Renal cortex interstitium (tissue), 11 donors: ENCODE data around the gene AKR1E2. TPM values are rescaled to one million over a fixed set of nuclear protein-coding genes. Genes with fewer than 3 reads are reported as not detected.

ENCODE experiments used
- DNase-seq, 11 donors: peaks; one replicate each; pipeline ENCODE4 v3.0.0-alpha.2; 2013; ENCODE audit warnings: low read depth in 9 of 11, low spot score in 4 of 11; ENCODE audit errors: extremely low read depth in 1 of 11
- polyA plus RNA-seq, 3 donors: library from polyadenylated mRNA; unstranded; fragments of 120-200 nt; gene quantifications; one replicate each; pipeline ENCODE4 v1.2.1, GENCODE V29; 2013; ENCODE audit not compliant: insufficient read length in 3 of 3

The AKR1E2 gene
- polyA plus RNA-seq, 3 donors: 5.3 to 8.5 (median 6.5) TPM

DNA sequence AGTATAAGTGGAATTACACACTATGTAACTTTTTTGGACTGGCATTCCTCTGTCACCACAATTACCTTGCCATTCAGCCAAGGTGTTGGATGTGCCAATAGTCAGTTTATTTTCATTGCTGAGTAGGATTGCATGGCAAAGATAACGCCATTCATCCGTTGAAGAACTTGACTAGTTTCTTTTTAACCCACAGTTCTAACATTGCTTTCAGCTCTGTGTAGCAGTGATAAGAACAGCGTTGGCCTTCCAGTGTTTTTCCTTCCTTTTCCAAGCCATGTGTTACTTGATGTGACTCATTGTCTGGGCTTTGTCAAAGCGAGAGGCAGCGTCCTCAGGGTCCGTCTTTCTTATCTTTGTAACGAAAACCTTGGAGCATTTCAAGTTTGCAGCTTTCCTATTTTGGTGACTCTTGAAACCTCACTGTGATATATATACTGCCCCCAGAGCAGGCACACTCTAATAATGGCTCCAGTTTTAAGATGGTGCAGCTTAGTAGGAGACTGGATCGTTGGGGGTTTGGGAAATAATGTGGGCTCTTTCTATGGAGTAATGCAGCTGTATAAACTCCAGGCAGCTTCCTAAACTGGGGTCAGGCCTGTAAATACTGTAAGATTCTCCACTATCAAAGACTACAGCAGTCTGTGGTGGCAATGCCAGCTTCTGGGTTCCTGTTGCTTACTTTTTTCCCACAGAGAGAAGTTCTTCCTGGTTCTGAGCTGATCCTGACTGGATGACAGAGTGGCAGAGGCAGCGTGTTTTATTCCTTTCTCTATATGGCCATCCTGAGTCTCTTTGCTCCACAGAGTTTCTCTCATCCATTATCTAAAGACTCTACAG lies 41.7 kb downstream of the AKR1E2 start:
- DNase-seq: no peak

DNA sequence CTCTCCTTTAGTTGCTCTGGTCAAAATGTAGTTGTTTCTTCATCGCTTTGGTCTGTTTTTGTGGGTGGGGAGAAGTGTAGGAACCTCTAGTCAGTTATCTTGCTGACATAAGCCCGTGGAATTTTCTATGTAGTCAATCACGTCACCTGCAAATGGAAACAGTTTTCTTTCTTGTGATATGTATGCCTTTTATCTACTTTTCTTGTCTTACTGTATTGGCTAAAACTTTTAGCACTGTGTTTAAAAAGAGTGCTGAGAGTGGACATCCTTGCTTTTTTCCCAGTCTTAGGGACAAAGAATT lies 42.3 kb downstream of the AKR1E2 start:
- no peak for DNase-seq

GRCh38 chr10:4882704-4883078 lies 56.7 kb downstream of the AKR1E2 start:
- DNase-seq: no peak

- no peak for DNase-seq
Observed at GRCh38 chr10:4883079-4883739, 57.2 kb downstream of the AKR1E2 start.

DNA sequence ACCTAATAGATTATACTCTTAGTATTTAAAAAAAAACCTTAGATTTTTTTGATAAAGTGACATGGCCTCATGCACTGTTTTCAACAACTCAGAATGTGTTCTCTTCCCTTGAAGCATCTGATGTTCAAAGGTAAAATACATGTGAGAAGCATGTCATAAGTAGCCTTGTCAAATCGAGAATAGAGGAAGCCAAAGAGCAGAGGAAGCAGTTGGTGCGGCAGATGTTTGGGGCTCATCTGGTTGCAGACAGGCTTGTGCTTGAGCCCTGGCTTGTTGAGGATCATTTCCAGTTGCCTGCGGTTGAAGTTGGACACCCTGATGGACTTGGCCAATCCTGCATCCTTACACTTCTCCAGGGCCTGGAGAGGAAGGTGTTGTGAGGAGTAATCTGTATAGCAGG lies 59.2 kb downstream of the AKR1E2 start:
- no peak for DNase-seq

DNA sequence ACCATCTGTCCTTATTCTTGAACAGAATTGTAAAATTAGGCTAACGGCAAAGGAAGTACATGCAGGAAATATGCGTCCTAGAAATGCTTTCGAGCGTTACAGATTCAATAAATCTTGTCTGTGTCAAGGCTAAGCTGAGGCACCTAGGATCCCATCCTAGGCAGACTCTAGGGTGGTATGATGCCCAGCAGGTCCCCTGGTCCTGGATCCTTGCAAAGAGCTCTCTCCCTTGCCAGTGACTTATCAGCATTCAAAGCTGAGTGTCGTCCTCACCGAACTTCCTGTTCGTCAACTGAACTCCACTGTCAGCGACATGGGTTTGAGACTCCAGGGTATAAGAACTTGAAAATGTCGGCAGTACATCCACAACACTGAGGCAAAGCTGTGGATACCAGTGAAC lies 61.5 kb downstream of the AKR1E2 start:
- no peak for DNase-seq

DNA sequence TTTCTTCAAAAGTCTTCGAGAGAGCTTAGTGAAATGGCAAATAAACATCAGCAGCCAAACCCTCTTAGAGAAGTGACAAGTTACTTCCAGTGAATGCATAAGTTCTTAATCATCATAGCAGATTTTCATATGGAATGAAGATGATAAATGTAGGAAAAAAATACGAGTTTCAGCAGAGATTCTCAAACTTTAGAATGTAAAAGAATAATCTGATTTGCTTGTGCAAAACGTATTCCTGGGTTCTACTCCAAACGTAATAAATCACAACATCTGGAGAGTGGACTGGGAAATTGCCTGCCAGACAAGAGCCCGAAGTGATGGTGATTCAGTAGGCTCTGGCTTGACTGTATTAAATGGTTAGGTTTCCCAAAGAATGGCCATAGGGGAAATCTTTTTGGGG lies 62.2 kb downstream of the AKR1E2 start:
- no peak for DNase-seq

DNA sequence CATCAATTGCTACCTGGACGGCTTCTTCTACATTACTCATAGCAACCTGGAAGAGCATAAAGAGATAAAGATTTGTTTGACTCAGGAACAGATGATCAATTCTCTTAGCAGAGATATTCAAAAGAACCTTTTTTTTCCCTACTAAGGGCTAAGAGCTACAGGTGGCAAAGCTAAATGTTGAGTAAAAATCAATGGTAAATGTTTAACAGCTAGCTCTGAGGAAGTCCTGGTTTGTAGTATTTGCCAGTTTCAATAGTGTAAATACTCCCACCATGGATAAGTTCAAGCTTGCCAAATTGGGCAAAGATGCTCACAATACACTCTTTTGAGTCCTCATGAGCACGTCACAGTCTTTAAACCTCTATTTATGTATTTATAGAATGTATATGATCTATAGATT lies 64.0 kb downstream of the AKR1E2 start:
- no peak for DNase-seq

GRCh38 chr10:4892681-4893080 lies 66.7 kb downstream of the AKR1E2 start:
- DNase-seq: no peak

DNA sequence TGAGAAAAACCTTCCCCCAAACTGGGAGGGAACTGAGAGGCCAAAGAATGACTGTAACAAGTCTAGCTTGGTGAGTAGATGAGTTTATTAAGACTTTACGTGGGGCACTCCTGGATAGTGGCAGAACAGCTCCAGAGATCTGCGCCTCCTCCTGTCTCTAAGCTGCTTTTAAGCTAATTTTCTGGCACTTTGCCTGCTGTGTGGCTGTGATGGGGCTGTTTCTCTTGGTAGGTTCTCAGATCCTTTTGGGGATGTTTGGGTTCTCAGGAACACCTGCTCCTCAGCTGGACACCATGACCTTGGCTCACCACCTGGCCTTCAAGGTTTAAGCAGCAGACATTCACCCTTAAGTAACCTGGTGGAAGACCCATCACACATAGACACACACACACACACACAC lies 68.3 kb downstream of the AKR1E2 start:
- no peak for DNase-seq

Other genes with a start within 250 kb of the AKR1E2 start
- gene AKR1C1, start 137.2 kb downstream of the AKR1E2 start, polyA plus RNA-seq: 10 to 100 TPM; 11.1 to 20.4 (median 11.4) TPM
- 10 to 100 TPM in 1 of 3 donors, 1 to 10 TPM in 2; 4.7 to 10.3 (median 7.5) TPM for gene AKR1C2, start 177.7 kb downstream of the AKR1E2 start, polyA plus RNA-seq